ENCODE data around the gene RNF208.

RNF208 gene

DNA sequence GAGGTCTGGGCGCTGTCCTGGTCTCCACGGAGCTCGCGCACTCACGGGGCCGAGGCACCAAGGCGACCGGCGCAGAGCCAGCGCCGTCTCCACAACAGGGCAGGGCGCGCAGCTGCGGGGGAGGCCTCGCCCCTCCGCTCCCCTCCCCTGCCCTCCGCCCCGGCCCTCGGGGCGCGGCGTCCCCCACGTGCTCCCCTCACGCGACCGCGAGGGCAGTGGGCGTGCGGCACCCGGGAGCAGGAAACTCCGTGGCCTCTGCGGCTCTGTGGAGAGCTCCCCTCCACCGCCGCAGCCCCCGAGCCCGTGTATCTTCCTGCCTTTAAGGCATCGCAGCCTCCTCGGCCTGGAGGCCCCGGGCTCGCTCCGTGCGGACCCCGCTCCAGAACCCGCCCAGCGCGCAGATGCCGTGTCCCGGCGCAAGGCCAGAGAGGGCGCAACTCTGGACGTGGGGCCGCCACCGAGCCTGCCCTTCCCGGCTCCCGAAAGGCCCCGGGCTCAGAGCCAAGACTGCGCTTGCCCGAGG is 18.3 kb upstream of the RNF208 start (continued):
- TF ChIP-seq ZIC2 (tag by site-specific recombination; IDR thresholded peaks at IDR 0.05) (peak; percentile 36; the same call in 1 of the 2 replicates), SCRT2 (tag by site-specific recombination; IDR thresholded peaks at IDR 0.05) (0 out of 2 replicates have a peak, but pooled peaks have one; percentile 35), ZNF585B (tag by site-specific recombination; IDR thresholded peaks at IDR 0.05) (no peak), ZNF202 (tag by site-specific recombination; IDR thresholded peaks at IDR 0.05; ENCODE audit: borderline replicate concordance) (no peak), KLF7 (tag by site-specific recombination; IDR thresholded peaks at IDR 0.05; ENCODE audit: borderline replicate concordance) (peak; percentile 91), WT1 (tag by site-specific recombination; IDR thresholded peaks at IDR 0.05) (peak; percentile 66; the same call in 1 of the 2 replicates), ZNF140 (tag by site-specific recombination; IDR thresholded peaks at IDR 0.05) (no peak), ZNF549 (tag by site-specific recombination; IDR thresholded peaks at IDR 0.05) (no peak), ZNF23 (tag by site-specific recombination; IDR thresholded peaks at IDR 0.05; ENCODE audit: borderline replicate concordance) (no peak), ZNF555 (tag by site-specific recombination; conservative IDR thresholded peaks at IDR 0.05) (no peak), ZXDB (tag by site-specific recombination; IDR thresholded peaks at IDR 0.05) (peak; percentile 92), ZFP69B (tag by site-specific recombination; IDR thresholded peaks at IDR 0.05) (peak; percentile 80), ZNF548 (tag by site-specific recombination; IDR thresholded peaks at IDR 0.05) (no peak), ZNF341 (tag by site-specific recombination; IDR thresholded peaks at IDR 0.05; ENCODE audit: low read depth) (peak; percentile 30), ZNF174 (tag by site-specific recombination; IDR thresholded peaks at IDR 0.05) (no peak), KLF1 (tag by site-specific recombination; IDR thresholded peaks at IDR 0.05) (peak; percentile 98), ZNF792 (tag by site-specific recombination; IDR thresholded peaks at IDR 0.05) (no peak), ZNF426 (tag by site-specific recombination; IDR thresholded peaks at IDR 0.05) (no peak), ZNF654 (tag by site-specific recombination; IDR thresholded peaks at IDR 0.05; ENCODE audit: low read depth) (no peak), ZNF354C (tag by site-specific recombination; IDR thresholded peaks at IDR 0.05; ENCODE audit: borderline replicate concordance, low read depth) (no peak), SP7 (tag by site-specific recombination; IDR thresholded peaks at IDR 0.05) (peak; percentile 86)
- TF ChIP-seq, protein P1, sequence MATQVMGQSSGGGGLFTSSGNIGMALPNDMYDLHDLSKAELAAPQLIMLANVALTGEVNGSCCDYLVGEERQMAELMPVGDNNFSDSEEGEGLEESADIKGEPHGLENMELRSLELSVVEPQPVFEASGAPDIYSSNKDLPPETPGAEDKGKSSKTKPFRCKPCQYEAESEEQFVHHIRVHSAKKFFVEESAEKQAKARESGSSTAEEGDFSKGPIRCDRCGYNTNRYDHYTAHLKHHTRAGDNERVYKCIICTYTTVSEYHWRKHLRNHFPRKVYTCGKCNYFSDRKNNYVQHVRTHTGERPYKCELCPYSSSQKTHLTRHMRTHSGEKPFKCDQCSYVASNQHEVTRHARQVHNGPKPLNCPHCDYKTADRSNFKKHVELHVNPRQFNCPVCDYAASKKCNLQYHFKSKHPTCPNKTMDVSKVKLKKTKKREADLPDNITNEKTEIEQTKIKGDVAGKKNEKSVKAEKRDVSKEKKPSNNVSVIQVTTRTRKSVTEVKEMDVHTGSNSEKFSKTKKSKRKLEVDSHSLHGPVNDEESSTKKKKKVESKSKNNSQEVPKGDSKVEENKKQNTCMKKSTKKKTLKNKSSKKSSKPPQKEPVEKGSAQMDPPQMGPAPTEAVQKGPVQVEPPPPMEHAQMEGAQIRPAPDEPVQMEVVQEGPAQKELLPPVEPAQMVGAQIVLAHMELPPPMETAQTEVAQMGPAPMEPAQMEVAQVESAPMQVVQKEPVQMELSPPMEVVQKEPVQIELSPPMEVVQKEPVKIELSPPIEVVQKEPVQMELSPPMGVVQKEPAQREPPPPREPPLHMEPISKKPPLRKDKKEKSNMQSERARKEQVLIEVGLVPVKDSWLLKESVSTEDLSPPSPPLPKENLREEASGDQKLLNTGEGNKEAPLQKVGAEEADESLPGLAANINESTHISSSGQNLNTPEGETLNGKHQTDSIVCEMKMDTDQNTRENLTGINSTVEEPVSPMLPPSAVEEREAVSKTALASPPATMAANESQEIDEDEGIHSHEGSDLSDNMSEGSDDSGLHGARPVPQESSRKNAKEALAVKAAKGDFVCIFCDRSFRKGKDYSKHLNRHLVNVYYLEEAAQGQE (tag by site-specific recombination; IDR thresholded peaks at IDR 0.05): peak; percentile 63; the same call in 1 of the 2 replicates
- TF ChIP-seq, protein P2, sequence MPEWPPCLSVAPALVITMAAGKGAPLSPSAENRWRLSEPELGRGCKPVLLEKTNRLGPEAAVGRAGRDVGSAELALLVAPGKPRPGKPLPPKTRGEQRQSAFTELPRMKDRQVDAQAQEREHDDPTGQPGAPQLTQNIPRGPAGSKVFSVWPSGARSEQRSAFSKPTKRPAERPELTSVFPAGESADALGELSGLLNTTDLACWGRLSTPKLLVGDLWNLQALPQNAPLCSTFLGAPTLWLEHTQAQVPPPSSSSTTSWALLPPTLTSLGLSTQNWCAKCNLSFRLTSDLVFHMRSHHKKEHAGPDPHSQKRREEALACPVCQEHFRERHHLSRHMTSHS (tag by site-specific recombination; IDR thresholded peaks at IDR 0.05): no peak
- TF ChIP-seq, protein P3, sequence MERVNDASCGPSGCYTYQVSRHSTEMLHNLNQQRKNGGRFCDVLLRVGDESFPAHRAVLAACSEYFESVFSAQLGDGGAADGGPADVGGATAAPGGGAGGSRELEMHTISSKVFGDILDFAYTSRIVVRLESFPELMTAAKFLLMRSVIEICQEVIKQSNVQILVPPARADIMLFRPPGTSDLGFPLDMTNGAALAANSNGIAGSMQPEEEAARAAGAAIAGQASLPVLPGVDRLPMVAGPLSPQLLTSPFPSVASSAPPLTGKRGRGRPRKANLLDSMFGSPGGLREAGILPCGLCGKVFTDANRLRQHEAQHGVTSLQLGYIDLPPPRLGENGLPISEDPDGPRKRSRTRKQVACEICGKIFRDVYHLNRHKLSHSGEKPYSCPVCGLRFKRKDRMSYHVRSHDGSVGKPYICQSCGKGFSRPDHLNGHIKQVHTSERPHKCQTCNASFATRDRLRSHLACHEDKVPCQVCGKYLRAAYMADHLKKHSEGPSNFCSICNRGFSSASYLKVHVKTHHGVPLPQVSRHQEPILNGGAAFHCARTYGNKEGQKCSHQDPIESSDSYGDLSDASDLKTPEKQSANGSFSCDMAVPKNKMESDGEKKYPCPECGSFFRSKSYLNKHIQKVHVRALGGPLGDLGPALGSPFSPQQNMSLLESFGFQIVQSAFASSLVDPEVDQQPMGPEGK (tag by site-specific recombination; IDR thresholded peaks at IDR 0.05): peak; percentile 97
- TF ChIP-seq, protein P4, sequence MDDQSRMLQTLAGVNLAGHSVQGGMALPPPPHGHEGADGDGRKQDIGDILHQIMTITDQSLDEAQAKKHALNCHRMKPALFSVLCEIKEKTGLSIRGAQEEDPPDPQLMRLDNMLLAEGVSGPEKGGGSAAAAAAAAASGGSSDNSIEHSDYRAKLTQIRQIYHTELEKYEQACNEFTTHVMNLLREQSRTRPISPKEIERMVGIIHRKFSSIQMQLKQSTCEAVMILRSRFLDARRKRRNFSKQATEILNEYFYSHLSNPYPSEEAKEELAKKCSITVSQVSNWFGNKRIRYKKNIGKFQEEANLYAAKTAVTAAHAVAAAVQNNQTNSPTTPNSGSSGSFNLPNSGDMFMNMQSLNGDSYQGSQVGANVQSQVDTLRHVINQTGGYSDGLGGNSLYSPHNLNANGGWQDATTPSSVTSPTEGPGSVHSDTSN (CRISPR knock-in tag; IDR thresholded peaks at IDR 0.05): no peak
- TF ChIP-seq, protein P5, sequence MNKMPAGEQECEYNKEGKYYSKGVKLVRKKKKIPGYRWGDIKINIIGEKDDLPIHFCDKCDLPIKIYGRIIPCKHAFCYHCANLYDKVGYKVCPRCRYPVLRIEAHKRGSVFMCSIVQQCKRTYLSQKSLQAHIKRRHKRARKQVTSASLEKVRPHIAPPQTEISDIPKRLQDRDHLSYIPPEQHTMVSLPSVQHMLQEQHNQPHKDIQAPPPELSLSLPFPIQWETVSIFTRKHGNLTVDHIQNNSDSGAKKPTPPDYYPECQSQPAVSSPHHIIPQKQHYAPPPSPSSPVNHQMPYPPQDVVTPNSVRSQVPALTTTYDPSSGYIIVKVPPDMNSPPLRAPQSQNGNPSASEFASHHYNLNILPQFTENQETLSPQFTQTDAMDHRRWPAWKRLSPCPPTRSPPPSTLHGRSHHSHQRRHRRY (tag by site-specific recombination; IDR thresholded peaks at IDR 0.05): no peak
- TF ChIP-seq, protein P6, sequence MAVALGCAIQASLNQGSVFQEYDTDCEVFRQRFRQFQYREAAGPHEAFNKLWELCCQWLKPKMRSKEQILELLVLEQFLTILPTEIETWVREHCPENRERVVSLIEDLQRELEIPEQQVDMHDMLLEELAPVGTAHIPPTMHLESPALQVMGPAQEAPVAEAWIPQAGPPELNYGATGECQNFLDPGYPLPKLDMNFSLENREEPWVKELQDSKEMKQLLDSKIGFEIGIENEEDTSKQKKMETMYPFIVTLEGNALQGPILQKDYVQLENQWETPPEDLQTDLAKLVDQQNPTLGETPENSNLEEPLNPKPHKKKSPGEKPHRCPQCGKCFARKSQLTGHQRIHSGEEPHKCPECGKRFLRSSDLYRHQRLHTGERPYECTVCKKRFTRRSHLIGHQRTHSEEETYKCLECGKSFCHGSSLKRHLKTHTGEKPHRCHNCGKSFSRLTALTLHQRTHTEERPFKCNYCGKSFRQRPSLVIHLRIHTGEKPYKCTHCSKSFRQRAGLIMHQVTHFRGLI (tag by site-specific recombination; IDR thresholded peaks at IDR 0.05): peak; percentile 73
- TF ChIP-seq, protein P7, sequence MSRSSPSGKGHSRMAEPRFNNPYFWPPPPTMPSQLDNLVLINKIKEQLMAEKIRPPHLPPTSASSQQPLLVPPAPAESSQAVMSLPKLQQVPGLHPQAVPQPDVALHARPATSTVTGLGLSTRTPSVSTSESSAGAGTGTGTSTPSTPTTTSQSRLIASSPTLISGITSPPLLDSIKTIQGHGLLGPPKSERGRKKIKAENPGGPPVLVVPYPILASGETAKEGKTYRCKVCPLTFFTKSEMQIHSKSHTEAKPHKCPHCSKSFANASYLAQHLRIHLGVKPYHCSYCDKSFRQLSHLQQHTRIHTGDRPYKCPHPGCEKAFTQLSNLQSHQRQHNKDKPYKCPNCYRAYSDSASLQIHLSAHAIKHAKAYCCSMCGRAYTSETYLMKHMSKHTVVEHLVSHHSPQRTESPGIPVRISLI (tag by site-specific recombination; IDR thresholded peaks at IDR 0.05): no peak

Data from HEK293 (cell line).